OCI-LY3 (cell line): ENCODE data around the gene C5.

Experiments used
- CTCF ChIP-seq: fragments of 200-600, 300-600 bp; sonication (generic); IDR thresholded peaks from 2 replicates; pipeline ENCODE4 v1.5.1; 2014; ENCODE audit warnings: antibody characterized with exemption, low read length, low read depth
- EZH2phosphoT487 ChIP-seq: fragments of 200-600 bp; shearing (Covaris generic); IDR thresholded peaks from 2 replicates; pipeline ENCODE4 v1.6.1; 2018; ENCODE audit warnings: antibody characterized with exemption, mixed run types, low read depth

- TF ChIP-seq CTCF (no peak), EZH2phosphoT487 (no peak)
Measured at GRCh38 chr9:120923620-120924328, 126.3 kb downstream of the C5 start.
